Hindlimb muscle (tissue), 1 donor: ENCODE measurements around the gene AUTS2. TPM values are rescaled to one million over a fixed set of nuclear protein-coding genes. Genes with fewer than 3 reads are reported as not detected.

Source experiments
- DNase-seq: peaks from one replicate; pipeline ENCODE4 v3.0.0-alpha.2; 2013
- polyA plus RNA-seq: library from polyadenylated mRNA; unstranded; fragments of 120-200 nt; gene quantifications from one replicate; pipeline ENCODE4 v1.2.1, GENCODE V29; 2013; ENCODE audit not compliant: insufficient read length

Gene AUTS2
- polyA plus RNA-seq, 1 donor: 80.5 TPM

DNA sequence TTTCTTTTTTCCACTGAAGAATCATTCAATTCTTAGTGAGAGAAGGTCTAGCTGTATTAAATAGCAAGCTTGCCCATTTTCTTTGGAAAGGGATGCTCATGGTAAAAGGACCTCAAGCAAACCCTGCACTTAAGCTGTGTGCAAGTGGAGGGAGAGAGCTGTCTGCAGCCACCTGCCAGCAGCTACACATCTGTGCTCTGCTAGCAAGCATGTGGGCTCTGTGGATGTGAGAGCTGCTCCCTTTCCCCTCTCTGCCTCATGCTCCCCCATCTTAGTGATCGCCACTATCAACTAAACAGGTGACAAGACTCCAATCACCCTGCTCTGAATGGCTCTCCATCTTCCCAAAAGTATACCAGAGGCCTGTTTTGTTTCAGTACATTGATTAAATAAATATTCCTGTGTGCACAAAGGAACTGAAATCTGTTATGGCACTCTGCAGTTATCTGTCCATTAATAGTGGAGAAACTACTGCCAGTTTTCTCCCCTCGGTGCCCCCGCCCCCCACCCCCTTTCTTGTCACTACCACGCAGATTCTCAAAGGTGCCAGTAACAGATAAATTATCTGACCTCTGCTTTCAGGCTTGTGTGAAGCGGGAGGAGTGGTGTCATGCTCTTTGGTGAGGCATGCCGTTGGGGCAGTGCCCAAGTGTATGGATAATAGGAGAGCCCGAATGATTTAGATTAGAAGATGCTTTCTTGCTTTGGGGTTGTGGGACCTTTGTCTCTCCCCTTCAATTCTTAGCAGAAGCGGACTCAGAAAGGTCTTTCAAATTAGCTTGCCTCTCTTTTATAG is 26.4 kb downstream of the AUTS2 start:
- DNase-seq: no peak

DNA sequence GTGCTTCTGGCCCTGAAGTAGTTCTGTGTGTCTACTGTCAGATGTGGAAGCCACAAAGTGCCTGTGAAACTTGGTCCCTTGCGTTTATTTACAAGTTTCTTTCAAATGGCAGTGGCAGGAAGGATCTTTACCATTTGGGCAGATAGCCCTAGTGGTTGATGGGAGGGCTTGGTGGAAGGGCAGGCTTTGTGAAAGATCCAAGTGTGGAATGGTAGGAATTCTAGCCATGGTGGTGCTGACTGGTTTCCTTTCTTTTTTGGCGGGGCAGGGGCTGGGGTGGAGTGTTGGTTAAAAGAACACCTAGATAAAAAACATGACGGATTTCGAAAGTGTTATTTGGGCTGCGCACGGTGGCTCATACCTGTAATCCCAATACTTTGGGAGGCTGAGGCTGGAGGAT is 27.0 kb downstream of the AUTS2 start:
- DNase-seq: no peak

DNA sequence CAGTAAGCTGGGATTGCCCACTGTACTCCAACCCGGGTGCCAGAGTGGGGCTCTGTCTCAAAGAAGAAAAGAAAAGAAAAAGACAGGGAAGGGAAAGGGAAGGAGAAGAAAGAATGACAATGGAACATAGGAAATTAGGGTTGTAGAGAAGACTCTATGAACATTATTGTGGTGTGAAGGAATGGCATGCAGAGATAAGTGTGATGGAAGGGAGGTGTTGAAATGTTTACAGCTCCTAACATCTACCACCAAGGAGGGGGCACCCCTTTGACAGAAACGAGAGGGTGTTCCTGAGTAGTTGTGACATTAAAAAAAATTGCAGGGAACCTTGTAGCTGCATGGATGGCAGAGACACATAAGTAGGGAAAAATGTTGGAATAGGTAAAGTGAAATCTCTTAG is 27.5 kb downstream of the AUTS2 start:
- DNase-seq: no peak

DNA sequence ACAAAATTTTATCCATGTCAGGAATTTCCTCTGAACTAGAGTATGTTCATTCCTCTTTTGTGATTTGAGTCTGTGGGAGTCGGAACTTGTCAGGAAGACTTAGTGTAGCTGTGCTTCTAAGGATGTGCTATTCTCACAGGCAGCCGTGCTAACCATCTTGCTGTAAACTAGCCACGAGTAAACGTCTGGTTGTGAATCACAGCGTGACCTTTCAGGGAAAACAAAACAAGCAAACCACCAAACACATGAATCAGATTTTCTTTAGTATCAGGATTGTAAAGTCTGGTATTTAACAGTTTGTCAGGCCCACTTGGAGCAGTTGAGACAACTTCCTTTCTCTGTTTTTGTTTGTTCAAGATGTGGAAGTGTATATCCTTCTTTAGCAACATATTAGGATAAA is 32.0 kb downstream of the AUTS2 start:
- DNase-seq: no peak

DNA sequence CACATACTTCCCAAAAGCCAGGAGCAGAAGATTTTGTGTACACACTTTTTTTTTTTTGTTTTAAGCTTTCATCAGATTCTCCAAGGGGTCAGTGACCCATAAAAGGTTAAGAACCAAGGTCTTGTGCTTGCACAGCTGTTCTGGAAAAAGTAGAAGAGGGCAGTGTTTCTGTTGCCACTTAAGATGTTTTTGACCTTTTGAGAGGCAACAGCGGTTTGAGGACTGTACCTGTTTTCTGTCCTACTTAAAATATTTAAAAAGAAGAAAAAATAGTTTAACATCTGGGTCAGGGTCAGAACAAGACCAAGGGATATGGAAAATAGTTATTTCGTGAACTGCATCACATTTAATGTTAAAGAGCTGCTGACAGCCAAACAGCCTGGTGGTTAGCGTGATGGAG is 32.9 kb downstream of the AUTS2 start:
- DNase-seq: no peak

DNA sequence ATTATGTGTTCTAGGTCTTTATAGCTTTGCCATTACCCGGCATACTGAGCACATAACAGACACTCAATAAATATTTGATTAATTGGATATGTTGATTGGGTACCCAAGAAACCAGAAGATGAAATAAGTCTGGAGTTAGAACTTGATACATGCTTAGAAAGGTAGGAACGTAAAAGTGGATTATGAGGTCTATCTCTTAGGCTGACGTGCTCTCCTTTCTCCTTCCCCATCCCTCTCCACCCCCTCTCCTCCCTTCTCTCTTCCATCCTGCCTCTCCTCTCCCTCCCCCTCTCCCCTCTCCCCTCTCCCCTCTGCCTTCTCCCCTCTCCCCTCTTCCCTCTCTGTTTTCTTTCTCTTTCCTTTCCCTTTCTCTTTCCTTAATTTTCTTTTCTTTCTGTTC is 34.0 kb downstream of the AUTS2 start:
- DNase-seq: no peak

DNA sequence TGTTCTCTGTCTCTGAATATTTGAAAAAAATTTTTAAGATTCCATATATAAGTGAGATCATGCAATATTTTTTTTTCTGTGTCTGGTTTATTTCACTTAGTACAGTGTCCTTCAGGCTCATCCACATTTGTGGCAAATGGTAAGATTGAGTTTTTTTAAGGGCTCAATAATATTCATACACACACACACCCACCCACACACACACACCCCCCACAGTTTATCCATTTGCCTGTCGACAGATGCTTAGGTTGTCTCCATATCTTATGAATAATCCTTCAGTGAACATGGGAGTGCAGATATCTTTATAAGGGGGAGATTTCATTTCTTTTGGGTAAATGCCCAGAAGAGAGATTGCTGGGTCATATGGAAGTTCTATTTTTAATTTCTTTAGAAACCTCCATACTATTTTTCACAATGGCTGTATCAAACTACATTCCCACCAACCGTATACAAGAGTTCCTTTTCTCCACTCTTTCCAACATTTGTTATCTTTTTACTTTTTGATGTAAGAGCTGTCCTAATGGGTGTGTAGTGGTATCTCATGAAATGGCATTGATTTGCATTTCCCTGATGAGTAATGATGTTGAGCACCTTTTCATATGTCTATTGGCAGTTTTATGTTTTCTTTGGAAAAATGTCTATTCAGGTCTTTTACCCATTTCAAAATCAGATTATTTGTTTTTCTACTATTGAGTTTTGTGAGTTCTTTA is 35.0 kb downstream of the AUTS2 start:
- no peak for DNase-seq

DNA sequence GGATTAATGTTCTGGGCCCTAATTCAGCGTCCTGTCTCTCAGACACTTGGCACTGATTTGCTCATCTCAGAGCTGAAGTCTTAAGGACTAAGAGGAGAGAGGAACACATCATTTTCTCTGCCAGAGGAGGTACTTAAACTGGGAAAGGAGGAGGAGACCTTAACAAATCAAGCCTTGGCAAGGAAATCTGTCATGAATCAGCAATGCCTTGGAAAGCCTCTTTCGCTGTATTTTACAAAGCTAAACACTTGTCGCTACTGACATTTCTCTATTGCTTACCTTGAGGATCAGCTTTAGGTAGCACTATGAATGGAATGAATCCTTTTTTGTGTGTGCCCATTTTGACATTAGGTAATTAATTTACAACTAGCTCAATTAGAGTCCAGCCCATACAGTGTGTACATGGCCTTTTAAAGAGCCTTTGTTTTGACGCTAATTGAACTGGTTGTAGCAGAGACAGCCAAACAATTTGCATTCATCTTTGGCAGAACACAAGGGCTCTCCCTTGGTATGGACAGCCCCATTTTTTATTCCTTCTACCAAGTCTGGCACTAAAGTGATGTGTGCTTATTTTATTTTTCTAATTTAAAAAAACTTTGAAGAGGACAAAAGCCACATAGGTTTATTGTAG is 37.4 kb downstream of the AUTS2 start:
- no peak for DNase-seq

DNA sequence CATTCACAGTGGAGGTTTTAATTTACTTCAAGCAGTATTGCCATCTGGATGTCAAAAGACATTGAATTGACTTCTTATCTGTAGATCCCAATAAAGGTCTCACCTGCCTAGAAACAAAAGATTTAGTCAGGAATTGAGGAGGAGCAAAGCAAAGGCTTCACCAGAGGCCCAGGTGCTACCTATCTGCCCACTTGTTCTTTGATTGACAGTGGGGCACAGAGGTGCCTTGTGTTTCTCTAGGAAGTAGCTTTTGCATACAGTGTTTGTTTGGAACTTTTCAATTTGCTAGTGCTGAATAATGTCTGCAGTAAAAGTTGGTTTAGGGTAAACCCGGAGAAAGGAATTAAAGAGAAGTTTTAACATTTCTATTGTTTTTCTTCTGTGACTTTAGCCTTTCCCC is 40.4 kb downstream of the AUTS2 start:
- DNase-seq: no peak

DNA sequence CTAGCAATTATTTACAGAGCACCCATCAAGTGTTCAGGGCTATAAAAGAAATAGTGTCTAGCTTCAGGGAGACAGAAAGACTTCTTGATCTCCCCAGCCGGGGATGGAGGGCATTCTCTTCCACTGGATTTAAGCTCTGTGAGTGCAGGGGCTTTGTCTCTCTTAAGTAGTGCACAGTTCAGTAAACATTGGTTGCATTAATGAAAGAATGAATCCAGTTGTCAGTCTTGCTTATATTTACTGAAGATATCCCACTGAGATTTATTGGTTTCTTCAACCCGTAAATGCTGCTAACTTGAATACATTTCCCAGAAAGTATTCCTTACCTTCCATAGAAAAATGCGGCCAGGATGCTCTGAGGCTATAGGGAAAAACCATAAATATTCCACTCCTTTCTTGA is 41.9 kb downstream of the AUTS2 start:
- DNase-seq: no peak

DNA sequence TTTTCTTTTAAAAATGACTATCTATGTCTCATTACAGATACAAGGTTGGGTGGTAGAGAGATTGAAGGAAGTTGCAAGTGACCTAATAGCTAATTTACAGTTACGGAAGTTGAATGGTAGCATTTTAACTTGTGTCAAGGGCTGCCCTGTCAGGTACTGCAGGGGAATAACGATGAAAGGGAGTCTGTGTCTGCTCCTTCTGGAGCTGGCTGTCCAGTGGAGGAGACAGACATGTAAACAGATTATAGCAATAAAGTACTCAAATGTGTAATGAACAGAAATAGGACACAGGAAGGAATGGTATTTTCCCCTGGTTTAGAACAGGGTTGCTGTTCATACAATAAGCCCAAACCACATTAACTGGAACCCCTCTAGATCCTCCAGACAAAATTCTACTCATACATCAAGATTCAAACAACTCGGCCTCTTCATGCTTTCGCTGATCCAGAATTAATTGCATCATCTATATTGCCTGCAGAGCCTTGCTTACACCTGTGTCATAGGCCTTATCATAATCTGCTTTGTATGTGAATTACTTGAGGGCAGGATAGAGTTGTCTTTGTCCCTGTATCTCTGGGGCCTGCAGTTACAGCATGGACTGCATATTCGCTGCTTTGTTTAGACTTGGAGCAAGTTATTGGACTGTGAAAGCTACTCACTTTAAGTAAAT is 42.8 kb downstream of the AUTS2 start:
- DNase-seq: no peak

DNA sequence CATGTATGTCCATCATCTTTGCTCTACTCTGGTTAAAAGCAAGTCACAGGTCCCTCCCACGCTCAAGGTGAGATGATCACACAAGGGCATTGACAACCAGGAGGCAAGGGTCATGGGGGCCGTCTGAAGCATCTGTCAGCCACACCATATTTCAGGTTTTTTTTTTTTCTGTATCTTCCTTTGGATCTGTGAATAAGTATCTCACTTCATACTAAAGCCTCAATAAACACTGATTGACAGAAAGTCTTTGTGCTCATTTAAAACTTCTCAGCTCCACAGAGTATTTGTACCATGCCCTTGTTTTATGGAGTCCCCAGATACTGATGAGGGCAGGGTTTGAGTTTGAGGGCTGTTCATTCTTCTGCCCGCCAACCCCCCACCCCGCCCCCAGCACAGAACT is 45.0 kb downstream of the AUTS2 start:
- DNase-seq: no peak

DNA sequence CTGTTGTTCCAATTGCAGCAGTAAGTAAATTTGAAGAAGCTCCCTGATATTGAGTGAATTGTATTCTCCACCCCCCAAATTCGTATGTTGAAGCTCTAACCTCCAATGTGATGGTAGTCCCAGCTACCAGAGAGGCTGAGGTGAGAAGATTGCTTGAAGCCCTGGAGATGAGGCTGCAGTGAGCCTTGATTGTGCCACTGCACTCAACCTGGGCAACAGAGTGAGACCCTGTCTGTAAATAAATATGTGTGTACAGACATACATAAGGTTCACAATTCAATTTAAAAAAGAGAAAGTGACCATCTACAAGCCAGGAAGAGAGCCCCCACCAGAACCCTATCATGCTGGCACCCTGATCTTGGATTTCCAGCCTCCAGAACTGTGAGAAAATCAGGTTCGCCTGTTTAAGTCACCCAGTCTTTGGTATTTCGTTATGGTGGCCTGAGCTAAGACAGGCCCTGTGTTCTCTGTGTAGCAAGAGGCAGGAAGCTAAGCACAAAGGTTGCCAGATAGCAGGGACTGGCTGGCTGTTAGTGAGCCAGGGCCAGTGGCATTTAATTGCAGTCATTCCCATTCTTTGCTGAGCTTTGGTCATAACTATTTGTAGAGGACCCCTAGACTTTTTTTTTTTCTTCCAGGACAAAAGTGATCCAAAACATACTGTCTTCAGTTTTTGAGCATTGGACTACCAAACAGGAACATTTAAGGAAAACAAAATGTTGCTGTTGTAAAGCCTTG is 45.6 kb downstream of the AUTS2 start:
- no peak for DNase-seq

DNA sequence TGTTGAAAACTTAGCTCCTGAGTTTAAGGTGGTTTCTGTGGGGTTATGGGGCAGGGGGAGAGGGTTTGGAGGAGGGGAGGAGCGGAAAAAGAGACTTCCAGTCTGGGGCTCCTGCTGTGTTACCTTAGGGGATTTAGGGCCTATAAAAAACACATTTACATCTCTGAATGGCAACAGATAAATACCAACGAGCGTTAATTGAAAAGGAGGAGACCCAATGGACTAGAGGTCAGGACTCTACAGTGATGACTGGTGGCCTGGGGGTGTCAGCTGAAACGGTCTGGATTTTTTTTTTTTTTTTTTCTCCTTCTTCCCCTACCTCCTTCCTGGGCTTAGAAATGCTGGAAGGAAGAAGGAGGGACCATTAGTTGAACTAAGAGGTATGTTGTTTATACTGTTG is 47.4 kb downstream of the AUTS2 start:
- DNase-seq: no peak

DNA sequence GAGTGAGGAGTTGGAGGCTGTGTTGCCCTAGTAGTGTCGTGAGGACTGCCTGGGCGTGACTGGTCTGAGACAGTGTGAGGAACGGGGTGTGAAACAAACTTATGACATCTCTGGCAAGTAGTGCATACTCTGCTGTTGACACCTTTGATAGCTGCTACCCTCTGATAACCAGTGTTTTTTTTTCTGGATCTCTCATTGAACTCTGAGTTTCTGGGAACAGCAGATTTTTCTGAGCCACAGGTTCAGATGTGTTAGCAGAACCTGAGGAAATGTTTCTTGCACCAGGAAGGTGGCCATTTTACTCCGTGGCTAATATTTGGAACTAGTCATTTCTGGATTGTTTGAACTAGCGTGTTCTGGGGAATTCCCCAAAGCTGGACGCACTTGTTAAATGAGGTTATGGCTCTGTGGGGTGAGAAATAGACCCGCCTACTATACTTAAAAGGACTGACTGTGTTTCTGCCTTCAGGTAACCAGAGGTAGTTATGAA is 52.9 kb downstream of the AUTS2 start:
- no peak for DNase-seq

DNA sequence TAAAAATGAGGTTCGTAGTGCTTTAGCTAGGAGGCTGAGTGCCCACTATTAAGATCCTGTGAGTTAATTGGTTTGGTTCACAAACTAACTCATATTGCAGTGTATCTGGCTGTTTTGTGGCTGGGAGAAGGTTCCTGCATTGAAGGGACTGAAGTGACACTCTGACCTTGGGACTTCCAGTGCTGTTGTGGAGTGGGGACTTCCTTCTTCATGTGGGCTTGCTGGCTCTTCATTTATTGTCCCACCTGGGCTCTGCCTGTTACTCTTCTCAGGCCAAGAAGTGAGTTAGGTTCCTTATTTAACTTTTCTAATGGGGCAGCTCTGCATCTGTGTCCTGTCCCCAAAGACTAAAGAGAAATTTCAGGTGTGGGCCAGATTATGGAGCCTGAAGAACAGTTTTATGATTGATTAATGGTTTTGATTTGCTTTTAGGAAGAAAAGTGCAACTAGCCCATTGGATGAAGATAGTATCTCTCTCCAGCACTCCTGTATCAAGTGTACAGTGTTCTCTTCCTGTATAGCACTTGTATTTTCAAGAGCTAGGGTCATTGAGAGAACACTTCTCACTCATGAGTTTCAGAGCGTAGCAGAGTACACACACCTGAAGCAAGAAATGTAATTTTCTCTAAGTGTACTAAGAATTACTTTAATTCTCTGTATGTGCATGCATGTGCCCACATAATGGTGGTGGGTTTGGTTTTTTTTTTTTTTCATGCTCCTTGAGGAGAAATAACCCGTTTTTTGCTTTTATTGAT is 54.8 kb downstream of the AUTS2 start:
- no peak for DNase-seq

DNA sequence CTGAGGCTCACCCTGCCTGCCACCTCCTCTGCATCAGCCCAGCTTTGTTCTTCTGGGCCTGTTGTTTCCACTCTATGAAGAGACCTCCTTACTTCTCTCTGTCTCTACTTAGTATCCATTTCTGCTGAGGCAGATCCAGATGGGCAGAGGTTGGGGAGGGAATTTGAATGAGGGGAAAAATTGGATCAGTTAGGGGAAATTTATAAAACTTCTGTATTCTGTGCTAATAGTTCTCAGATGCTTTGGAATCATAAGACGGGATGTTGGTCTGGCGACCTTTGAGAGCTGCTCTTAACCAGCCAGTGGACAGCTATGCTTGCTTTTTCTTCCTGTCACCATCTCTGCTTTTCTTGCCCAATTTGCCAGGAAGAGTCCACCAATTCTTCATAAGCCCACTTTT is 55.5 kb downstream of the AUTS2 start:
- no peak for DNase-seq

DNA sequence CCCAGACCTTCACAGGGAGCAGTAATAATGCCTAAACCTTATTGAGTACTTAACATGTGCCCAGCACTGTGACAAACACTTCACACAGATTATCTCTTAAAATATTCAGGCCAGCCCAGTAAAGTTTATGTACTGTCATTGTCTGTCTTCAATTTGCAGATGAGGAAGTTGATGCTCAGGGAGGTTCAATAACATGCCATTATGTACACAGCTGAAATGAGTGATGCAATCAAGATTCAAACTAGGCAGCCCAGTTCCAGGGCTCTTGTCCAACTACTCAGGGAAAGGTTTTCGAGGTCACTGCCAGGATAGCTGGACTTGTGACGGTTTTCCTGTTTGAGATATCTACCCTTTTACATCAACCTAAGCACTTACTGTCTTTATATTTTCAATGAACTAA is 56.1 kb downstream of the AUTS2 start:
- no peak for DNase-seq

DNA sequence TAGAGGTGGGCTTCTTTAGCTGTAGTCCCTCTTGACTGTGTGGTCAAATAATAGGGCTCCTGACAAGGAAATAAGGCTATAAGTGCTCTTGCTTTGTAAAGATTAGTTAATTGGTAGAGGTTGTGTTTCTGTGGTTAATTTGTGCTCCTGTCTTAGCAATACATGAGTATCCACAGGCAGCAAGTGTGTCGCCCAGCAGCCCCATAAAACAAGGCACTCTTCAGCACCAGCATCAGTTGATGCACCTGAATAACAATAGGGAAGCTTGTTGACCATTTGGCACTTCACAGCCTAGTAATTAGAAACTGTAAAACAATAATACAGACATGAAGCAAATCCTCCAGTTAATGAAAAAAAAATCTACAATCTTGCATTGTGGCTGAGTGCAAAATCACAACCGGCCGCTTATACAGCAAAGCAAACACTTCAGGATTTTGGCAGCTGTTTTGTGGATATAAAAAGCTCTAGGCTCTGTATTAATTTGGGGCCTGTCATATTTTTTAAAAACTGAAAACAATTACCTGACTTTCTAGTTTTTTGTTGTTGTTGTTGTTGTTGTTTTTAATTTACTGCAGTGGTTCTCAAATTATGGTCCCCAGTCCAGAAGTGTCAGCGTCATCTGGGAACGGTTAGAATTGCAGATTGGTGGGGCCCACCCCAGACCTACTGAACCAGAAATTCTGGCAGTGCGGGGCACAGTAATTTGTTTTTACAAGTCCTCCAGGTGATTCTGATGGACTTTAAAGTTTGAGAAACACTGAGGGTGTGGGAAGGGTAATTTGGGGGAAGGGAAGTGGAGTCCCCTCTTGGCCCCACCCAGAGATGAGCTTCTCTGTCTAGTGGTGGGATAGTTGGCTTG is 56.8 kb downstream of the AUTS2 start:
- no peak for DNase-seq

DNA sequence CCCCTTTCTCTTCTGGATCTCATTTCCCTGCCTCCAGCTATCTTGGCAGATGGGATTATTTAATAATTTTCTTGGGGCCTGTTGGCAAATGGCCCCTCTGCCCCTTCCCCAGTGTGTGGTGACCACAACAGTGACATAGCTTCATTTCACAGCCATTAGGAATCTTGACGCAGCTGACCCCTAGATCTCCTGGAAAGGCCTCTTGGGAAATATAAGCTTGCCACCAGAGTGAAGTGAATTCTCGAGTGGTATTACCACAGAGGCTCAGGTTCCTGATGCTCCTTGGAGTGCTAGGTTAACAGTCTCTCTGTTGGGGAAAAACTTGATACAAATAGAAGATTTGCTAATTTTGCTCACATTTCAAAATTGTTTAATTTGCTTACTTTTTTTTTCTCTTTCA is 57.8 kb downstream of the AUTS2 start:
- DNase-seq: no peak

DNA sequence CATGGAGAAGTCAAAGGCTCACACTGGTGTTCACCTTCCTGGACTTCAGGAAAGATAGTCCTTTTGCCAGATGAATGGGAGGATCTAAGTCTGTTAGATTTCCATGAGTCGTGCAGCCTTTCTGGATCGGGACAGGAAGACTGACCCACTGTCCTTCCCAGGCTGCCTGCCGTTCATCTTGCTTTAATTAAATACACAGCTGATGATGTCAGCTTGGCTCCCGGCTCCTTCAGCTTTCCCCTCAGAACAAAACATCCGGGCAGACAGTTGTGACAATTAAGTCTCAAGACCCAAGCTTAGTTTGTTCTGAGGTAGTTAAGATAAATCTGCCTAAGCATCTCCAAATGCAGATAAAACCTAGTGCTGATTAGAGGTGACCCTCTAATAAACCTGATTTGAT is 58.6 kb downstream of the AUTS2 start:
- DNase-seq: peak; percentile 63
